ENCODE results near the gene CATSPER1. TPM values are rescaled to one million over a fixed set of nuclear protein-coding genes. Genes with fewer than 3 reads are reported as not detected.

Gene CATSPER1
- total RNA-seq, 1 donor: not detected

- no peak for DNase-seq (ENCODE audit: low read depth)
- no peak for TF ChIP-seq CTCF (IDR thresholded peaks at IDR 0.05; ENCODE audit: insufficient read depth, low read length)
- H3K4me3 ChIP-seq (ENCODE audit: low read depth, low read length): no peak overlapping the region
Observed at GRCh38 chr11:65968600-65969482, 57.4 kb downstream of the CATSPER1 start.

GRCh38 chr11:65967329-65967934, 58.8 kb downstream of the CATSPER1 start:
- DNase-seq (ENCODE audit: low read depth): no peak
- no peak for TF ChIP-seq CTCF (IDR thresholded peaks at IDR 0.05; ENCODE audit: insufficient read depth, low read length)
- no peak overlapping the region for H3K4me3 ChIP-seq (ENCODE audit: low read depth, low read length)

Other genes starting within 250 kb of the CATSPER1 start
- gene AP5B1, start 245.5 kb downstream of the CATSPER1 start, total RNA-seq (ENCODE audit: low replicate concordance): 11.5 and 14.4 TPM in 2 replicates
- gene OVOL1, start 239.4 kb downstream of the CATSPER1 start, total RNA-seq (ENCODE audit: low replicate concordance): not detected in 2 replicates
- 1.6 and 3.3 TPM in 2 replicates for gene SNX32, start 192.5 kb downstream of the CATSPER1 start, total RNA-seq (ENCODE audit: low replicate concordance)
- 673 and 713 TPM in 2 replicates for gene CFL1, start 168.3 kb downstream of the CATSPER1 start, total RNA-seq (ENCODE audit: low replicate concordance)
- gene MUS81, start 166.0 kb downstream of the CATSPER1 start, total RNA-seq (ENCODE audit: low replicate concordance): 26.3 and 31.8 TPM in 2 replicates
- 57.3 and 105 TPM in 2 replicates for gene EFEMP2, start 153.7 kb downstream of the CATSPER1 start, total RNA-seq (ENCODE audit: low replicate concordance)
- not detected in 2 replicates for gene CTSW, start 146.6 kb downstream of the CATSPER1 start, total RNA-seq (ENCODE audit: low replicate concordance)
- 71.7 and 157 TPM in 2 replicates for gene FIBP, start 138.0 kb downstream of the CATSPER1 start, total RNA-seq (ENCODE audit: low replicate concordance)
- 75.0 and 288 TPM in 2 replicates for gene CCDC85B, start 135.8 kb downstream of the CATSPER1 start, total RNA-seq (ENCODE audit: low replicate concordance)
- gene FOSL1, start 126.1 kb downstream of the CATSPER1 start, total RNA-seq (ENCODE audit: low replicate concordance): 11.4 and 73.9 TPM in 2 replicates
- 9.6 and 44.8 TPM in 2 replicates for gene C11orf68, start 107.4 kb downstream of the CATSPER1 start, total RNA-seq (ENCODE audit: low replicate concordance)
- 155 and 317 TPM in 2 replicates for gene DRAP1, start 107.1 kb downstream of the CATSPER1 start, total RNA-seq (ENCODE audit: low replicate concordance)
- gene TSGA10IP, start 81.0 kb downstream of the CATSPER1 start, total RNA-seq (ENCODE audit: low replicate concordance): not detected in 2 replicates
- 22.7 and 71.2 TPM in 2 replicates for gene SART1, start 64.7 kb downstream of the CATSPER1 start, total RNA-seq (ENCODE audit: low replicate concordance)
- gene EIF1AD, start 24.3 kb downstream of the CATSPER1 start, total RNA-seq (ENCODE audit: low replicate concordance): 21.9 and 26.4 TPM in 2 replicates
- gene BANF1, start 24.0 kb downstream of the CATSPER1 start, total RNA-seq (ENCODE audit: low replicate concordance): 44.1 and 57.7 TPM in 2 replicates
- 1.7 TPM in 1 of 2 replicates, not detected in the other for gene CST6, start 14.5 kb downstream of the CATSPER1 start, total RNA-seq (ENCODE audit: low replicate concordance)
- not detected in 2 replicates for gene GAL3ST3, start 22.7 kb upstream of the CATSPER1 start, total RNA-seq (ENCODE audit: low replicate concordance)
- 158 and 255 TPM in 2 replicates for gene SF3B2, start 25.9 kb upstream of the CATSPER1 start, total RNA-seq (ENCODE audit: low replicate concordance)
- 18.6 and 31.5 TPM in 2 replicates for gene PACS1, start 43.8 kb upstream of the CATSPER1 start, total RNA-seq (ENCODE audit: low replicate concordance)
- gene KLC2, start 231.2 kb upstream of the CATSPER1 start, total RNA-seq (ENCODE audit: low replicate concordance): 11.5 and 15.9 TPM in 2 replicates
- gene RAB1B, start 242.2 kb upstream of the CATSPER1 start, total RNA-seq (ENCODE audit: low replicate concordance): 69.1 and 85.1 TPM in 2 replicates

All from fibroblast of the aortic adventitia (primary cell).